Activated T-cell treated with anti-CD3 and anti-CD28 coated beads for 48 hours (primary cell): ENCODE measurements around the gene CARD9.

Experiments
- DNase-seq: peaks from one replicate; pipeline ENCODE4 v3.0.0-alpha.2; 2020; ENCODE audit warnings: low read depth

CARD9 gene

DNA sequence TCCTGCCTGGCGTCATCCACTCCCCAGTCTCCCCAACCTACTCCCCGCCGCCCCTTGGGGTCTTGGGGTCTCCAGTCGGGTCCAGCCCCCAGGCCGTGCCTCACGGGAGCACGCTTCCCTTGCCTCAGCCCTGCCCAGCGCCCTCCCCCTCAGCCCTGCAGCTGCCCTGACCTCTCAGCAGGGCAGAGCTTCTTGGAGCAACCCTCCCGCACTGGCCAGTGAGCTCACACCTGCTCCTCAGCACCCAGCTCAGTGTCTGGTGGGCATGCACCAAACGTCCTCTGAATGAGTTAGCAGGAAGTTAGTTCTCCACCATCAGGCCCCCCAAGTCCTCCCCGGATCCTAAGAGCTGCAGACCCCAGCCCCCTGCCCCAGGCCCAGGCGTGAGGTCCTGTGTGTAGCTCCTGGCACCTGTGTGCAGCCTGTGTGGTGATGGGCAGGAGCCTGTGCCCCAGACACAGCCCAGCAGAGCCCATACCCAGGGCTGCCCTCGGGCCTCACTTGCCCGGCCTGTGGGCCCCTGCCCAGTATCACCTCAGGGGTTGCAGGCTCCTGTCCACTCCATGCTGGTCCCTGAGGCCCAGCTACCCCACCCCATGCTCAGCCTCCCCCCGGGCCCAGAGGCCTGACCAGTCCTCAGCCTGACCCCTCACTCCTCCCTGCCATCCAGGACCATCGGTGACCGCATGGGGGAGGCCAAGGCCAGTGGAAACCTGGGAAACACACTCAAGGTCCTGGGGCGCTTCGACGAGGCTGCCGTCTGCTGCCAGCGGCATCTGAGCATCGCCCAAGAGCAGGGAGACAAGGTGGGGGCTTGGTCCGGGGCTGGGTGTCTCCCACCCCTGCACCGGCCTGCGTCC is 37.9 kb downstream of the CARD9 start:
- DNase-seq: no peak

GRCh38 chr9:136334541-136334940 is 38.9 kb downstream of the CARD9 start:
- no peak for DNase-seq

- no peak for DNase-seq
Observed at GRCh38 chr9:136333486-136333885, 40.0 kb downstream of the CARD9 start.

DNA sequence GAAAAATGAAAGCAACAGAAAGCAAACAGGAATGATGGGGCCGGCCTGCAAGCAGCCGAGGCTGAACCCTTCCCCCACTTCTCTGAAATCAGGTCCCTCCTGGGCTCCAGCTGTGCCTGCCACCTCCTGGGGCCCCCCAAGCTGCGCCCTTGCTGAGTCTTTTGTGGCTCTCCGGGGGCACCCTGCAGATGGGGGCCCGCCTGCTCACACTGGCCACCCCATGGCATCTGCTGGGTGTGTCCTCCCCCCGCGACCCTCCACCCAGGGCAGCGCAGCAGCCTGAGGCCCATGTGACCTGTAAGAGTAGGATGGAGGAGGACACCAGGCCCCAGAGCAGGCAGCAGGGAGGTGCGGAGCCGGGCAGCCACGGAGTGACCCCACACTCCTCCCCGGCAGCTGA is 40.4 kb downstream of the CARD9 start:
- no peak for DNase-seq

GRCh38 chr9:136332482-136332983 is 40.9 kb downstream of the CARD9 start:
- DNase-seq: no peak

- DNase-seq: no peak
Observed at GRCh38 chr9:136331556-136332481, 41.6 kb downstream of the CARD9 start.

- DNase-seq: no peak
Observed at GRCh38 chr9:136331030-136331429, 42.4 kb downstream of the CARD9 start.

- no peak for DNase-seq
Observed at GRCh38 chr9:136330406-136330990, 43.0 kb downstream of the CARD9 start.

DNA sequence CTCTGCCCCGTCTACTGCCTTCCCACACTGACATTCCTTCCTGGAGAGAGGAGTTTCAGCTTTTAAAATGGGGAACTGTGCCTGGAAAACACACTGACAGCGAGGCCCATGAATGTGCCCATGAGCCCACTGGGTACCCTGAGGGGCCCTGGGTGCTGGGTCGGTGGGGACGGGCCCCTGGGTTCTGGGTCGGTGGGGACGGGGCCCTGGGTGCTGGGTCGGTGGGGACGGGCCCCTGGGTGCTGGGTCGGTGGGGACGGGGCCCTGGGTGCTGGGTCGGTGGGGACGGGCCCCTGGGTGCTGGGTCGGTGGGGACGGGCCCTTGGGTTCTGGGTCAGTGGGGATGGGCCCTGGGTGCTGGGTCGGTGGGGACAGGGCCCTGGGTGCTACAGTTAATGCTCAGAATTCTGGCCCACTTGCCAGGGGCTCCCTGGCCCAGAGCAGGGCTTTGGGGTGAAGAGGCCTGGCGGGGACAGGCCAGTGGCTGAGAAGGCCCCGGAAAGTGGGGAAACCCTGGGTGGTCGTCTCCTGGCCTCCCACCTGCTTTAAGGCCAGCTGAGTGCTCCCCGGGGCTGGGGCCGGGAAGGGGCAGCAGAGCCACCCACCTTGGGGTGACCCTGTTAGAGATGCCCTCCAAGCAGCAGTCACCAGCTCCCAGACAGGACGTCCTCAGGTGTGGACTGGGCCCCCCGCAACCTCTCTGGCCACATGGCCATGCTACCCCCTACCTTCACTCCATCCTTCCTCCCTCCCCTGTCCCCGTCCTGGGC is 43.6 kb downstream of the CARD9 start:
- DNase-seq: no peak

- DNase-seq: no peak
Observed at GRCh38 chr9:136329211-136329627, 44.2 kb downstream of the CARD9 start.

GRCh38 chr9:136328622-136329041 is 44.8 kb downstream of the CARD9 start:
- DNase-seq: no peak

GRCh38 chr9:136328011-136328621 is 45.4 kb downstream of the CARD9 start:
- no peak for DNase-seq

DNA sequence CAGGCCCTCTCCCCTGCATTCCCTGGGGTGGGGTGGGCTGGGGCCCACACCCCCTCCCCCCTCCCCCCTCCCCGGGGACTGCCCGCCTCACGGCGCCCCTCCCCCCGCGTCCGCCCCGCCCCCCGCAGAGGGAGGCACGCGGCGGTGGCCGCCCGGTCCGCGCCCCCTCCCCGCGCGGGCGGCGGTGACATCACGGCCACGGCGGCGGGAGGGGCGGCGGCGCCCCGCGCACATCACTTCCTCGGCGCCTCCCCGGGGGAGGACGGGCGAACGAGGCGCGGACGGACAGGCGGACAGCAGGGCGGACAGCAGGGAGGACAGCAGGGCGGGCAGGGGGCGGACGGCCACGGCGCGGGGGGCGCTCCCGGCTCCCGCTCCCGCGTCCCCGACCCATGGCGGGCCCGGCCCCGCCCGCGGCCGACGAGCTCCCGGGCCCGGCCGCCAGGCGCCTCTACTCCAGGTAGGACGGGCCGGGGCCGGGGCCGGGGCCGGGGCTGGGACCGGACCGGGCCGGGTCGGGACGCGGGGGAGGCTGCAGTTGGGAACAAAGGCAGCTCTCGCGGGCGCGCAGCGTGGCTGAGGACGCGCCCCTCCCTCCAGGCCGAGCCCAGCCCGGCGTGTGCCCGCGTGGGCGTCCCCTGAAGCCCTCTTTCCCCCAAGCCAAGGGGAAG is 46.0 kb downstream of the CARD9 start, which contains the start of gene GPSM1:
TSS of gene GPSM1 (plus strand) at position 236 of the 671 bp plus-strand sequence. CDS start at position 393, 157 bp downstream.
- DNase-seq: no peak

GRCh38 chr9:136326761-136327303 is 46.6 kb downstream of the CARD9 start:
- no peak for DNase-seq

GRCh38 chr9:136326061-136326760 is 47.3 kb downstream of the CARD9 start:
- no peak for DNase-seq

- DNase-seq: no peak
Observed at GRCh38 chr9:136325358-136325757, 48.1 kb downstream of the CARD9 start.

GRCh38 chr9:136324501-136325300 is 48.8 kb downstream of the CARD9 start:
- no peak for DNase-seq

- DNase-seq: no peak
Observed at GRCh38 chr9:136323371-136323789, 50.1 kb downstream of the CARD9 start.
